NB4 (cell line): ENCODE data around the gene PGAP1.

Source experiments
- CTCF ChIP-seq: IDR thresholded peaks from one replicate; pipeline ENCODE4 v1.5.1; 2012; ENCODE audit warnings: low read depth, low read length
- POLR2A ChIP-seq: IDR thresholded peaks from 2 replicates; pipeline ENCODE4 v1.6.1; 2011; ENCODE audit warnings: mild to moderate bottlenecking; ENCODE audit not compliant: insufficient read length; ENCODE audit errors: extremely low read depth

GRCh38 chr2:196887431-196887830, 39.1 kb downstream of the PGAP1 start:
- TF ChIP-seq POLR2A = no peak
- no peak for TF ChIP-seq CTCF
